Fibroblast of lung (primary cell): Measurements from ENCODE around the gene EVA1B.

ENCODE experiments used
- CTCF ChIP-seq, 2 donors: IDR thresholded peaks in 1 of 2; conservative IDR thresholded peaks in 1 of 2; 1 replicate in 1 of 2; 2 replicates in 1 of 2; pipeline ENCODE4 v1.5.1; 2011 to 2012; ENCODE audit warnings: low read length in 2 of 2, control low read depth in 1 of 2, inconsistent platforms in 1 of 2, low read depth in 1 of 2, mild to moderate bottlenecking in 1 of 2
- EZH2 ChIP-seq: IDR thresholded peaks from 2 replicates; pipeline ENCODE4 v1.5.1; 2012; ENCODE audit warnings: low read length, control low read depth, mild to moderate bottlenecking; ENCODE audit errors: missing control alignments

- no peak for TF ChIP-seq CTCF (conservative IDR thresholded peaks at IDR 0.05 in 1 of 2, IDR thresholded peaks at IDR 0.05 in 1 of 2; ENCODE audit: low read depth in 1 of 2, low read length in 2 of 2)
- TF ChIP-seq EZH2: no peak
Observed at GRCh38 chr1:36326499-36326898, 3.1 kb upstream of the EVA1B start.
